Uterus (tissue), 2 donors: ENCODE data around the gene CACUL1.

Experiments used
- CTCF ChIP-seq, 4 experiments: fragments of 200-600 bp in 2 of 4; fragments of 450-650 bp in 2 of 4; sonication (generic) in 2 of 4; IDR thresholded peaks; one replicate each; pipeline ENCODE4 v1.5.1; 2016 to 2019; ENCODE audit warnings: antibody characterized with exemption in 4 of 4, mild to moderate bottlenecking in 2 of 4, moderate library complexity in 1 of 4
- POLR2A ChIP-seq, 2 donors: fragments of 450-650 bp; IDR thresholded peaks; one replicate each; pipeline ENCODE4 v1.6.1; 2016; ENCODE audit warnings: antibody characterized with exemption in 2 of 2, mild to moderate bottlenecking in 1 of 2, moderate library complexity in 1 of 2

- TF ChIP-seq CTCF (IDR thresholded peaks at IDR 0.05) (no peak), POLR2A (IDR thresholded peaks at IDR 0.05) (no peak)
Observed at GRCh38 chr10:118792526-118792925, 37.8 kb upstream of the CACUL1 start.
